GM23248 (cell line): ENCODE results near the gene TPD52L2.

Source experiments
- EZH2 ChIP-seq: fragments of 200-600 bp; sonication (generic); IDR thresholded peaks from 2 replicates; pipeline ENCODE4 v1.6.1; 2018; ENCODE audit warnings: antibody characterized with exemption, mild to moderate bottlenecking; ENCODE audit not compliant: insufficient read depth, poor library complexity, severe bottlenecking
- EZH2phosphoT487 ChIP-seq: fragments of 200-600 bp; sonication (generic); IDR thresholded peaks from 2 replicates; pipeline ENCODE4 v1.6.1; 2018; ENCODE audit warnings: antibody characterized with exemption, moderate library complexity, mild to moderate bottlenecking, low read depth; ENCODE audit not compliant: insufficient read depth

GRCh38 chr20:63915471-63915870, 50.4 kb downstream of the TPD52L2 start:
- no peak for TF ChIP-seq EZH2
- no peak for TF ChIP-seq EZH2phosphoT487
